Stimulated activated CD4-positive, alpha-beta T cell treated with anti-CD3 and anti-CD28 coated beads, TNF-alpha, amount 100 ng/mL, for 48 hours (primary cell): ENCODE measurements around the gene THOC7.

Experiments
- DNase-seq, 3 donors: peaks; one replicate each; pipeline ENCODE4 v3.0.0-alpha.2; 2020; ENCODE audit warnings: low read depth in 3 of 3

The THOC7 gene

GRCh38 chr3:63863150-63864007 lies at the start of gene THOC7, which contains the start of gene ATXN7:
Gene THOC7, minus strand, starts transcription at chr3:63863805. Its CDS starts 15 bp downstream, at chr3:63863790.
Gene ATXN7, plus strand, starts transcription at chr3:63863867. Its CDS starts 48,732 bp downstream, at chr3:63912599.
- DNase-seq, result peak; percentile 35 to 43 (median 43)

GRCh38 chr3:63912768-63913588 lies 49.4 kb upstream of the THOC7 start:
- DNase-seq, result peak; percentile 20 to 29 (median 28)

GRCh38 chr3:63911873-63912767 lies 48.5 kb upstream of the THOC7 start, which contains the start of gene SCAANT1:
Gene SCAANT1, minus strand, starts transcription at chr3:63912383.
- peak; percentile 57 to 74 (median 63) for DNase-seq

GRCh38 chr3:63911509-63911872 lies 47.9 kb upstream of the THOC7 start:
- DNase-seq, result peak; percentile 3 to 36 (median 33)

- DNase-seq, result no peak
Observed at GRCh38 chr3:63910891-63911290, 47.3 kb upstream of the THOC7 start.

GRCh38 chr3:63910001-63910400 lies 46.4 kb upstream of the THOC7 start:
- no peak for DNase-seq

- no peak for DNase-seq
Observed at GRCh38 chr3:63909431-63909830, 45.8 kb upstream of the THOC7 start.

- DNase-seq, result no peak
Observed at GRCh38 chr3:63908776-63909175, 45.2 kb upstream of the THOC7 start.

GRCh38 chr3:63908081-63908736 lies 44.6 kb upstream of the THOC7 start:
- no peak for DNase-seq

- DNase-seq, result no peak
Observed at GRCh38 chr3:63905731-63906620, 42.4 kb upstream of the THOC7 start.

- no peak for DNase-seq
Observed at GRCh38 chr3:63900459-63900858, 36.9 kb upstream of the THOC7 start.

GRCh38 chr3:63900010-63900409 lies 36.4 kb upstream of the THOC7 start:
- no peak for DNase-seq

GRCh38 chr3:63896332-63897030 lies 32.9 kb upstream of the THOC7 start:
- DNase-seq, result no peak

GRCh38 chr3:63895422-63896189 lies 32.0 kb upstream of the THOC7 start:
- no peak for DNase-seq

GRCh38 chr3:63892773-63893352 lies 29.3 kb upstream of the THOC7 start:
- DNase-seq, result no peak

- DNase-seq, result no peak
Observed at GRCh38 chr3:63891518-63891917, 27.9 kb upstream of the THOC7 start.

GRCh38 chr3:63886858-63887257 lies 23.3 kb upstream of the THOC7 start:
- DNase-seq, result no peak

- no peak for DNase-seq
Observed at GRCh38 chr3:63880653-63881052, 17.0 kb upstream of the THOC7 start.
